ENCODE measurements around the gene SLC45A2.

GRCh38 chr5:33931136-33931535 is 53.4 kb downstream of the SLC45A2 start:
- no peak for TF ChIP-seq CTCF (IDR thresholded peaks at IDR 0.05)
- TF ChIP-seq EP300 (IDR thresholded peaks at IDR 0.05), result no peak
- no peak for TF ChIP-seq POLR2A (IDR thresholded peaks at IDR 0.05)
